ENCODE measurements around the gene RNF212B. TPM values are rescaled to one million over a fixed set of nuclear protein-coding genes. Genes with fewer than 3 reads are reported as not detected.
A peak's percentile ranks its signal among the peaks of the same experiment; 100 is the strongest.
"Not testable (repeated sequence)": the region's sequence is repeated elsewhere in the genome, so short reads cannot be mapped to it uniquely, and the experiment has no call there.

The RNF212B gene, protein sequence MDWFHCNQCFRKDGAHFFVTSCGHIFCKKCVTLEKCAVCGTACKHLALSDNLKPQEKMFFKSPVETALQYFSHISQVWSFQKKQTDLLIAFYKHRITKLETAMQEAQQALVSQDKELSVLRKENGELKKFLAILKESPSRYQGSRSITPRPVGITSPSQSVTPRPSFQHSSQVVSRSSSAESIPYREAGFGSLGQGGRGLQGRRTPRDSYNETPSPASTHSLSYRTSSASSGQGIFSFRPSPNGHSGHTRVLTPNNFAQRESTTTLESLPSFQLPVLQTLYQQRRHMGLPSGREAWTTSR
- total RNA-seq, result not detected

DNA sequence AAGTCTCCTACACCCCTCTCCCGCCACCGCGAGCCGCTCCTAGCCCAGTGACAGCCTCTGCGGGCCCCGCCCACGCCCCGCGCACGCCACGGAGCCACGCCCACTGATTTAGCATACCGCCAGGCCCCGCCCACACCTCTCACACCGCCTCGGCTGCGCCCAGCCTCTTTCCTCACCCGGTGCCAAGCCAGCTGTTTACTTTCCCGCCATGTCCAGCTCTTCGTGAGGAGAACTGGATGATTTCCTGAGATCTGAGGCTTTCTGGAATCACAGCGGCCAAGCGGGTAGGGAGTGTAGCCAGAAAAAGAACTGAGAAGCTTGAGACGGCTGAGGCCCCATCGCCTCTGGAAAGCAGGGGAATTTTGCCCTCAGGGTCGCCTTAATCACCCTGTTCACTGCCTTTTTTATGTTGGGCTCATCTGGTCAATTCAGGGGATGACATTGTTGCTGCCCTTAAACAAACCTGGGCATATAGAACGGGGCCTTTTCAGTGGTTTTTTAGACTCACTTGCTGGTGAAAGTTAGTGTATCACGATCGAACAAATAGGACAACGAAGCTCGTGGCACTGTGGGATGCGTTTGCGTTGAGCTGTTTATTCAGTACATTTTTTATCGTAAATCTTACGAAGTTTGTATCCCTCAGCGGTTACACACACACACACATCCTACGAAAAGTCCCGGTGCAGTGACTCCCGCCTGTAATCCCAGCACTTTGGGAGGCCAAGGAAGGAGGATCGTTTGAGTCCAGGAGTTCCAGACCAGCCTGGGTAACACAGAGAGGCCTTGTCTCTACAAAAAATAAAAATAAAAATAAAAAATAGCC lies at the start of gene RNF212B:
Gene RNF212B (plus strand): TSS at position 165 of the 823 bp plus-strand sequence. CDS start 2,410 bp downstream, outside the sequence.
- no peak within 1 kb of the TSS for H3K27ac Mint-ChIP-seq
- POLR2A ChIA-PET, result interaction anchor here (0.5 kb wide), 1 partner anchor 197 kb away, joined by 3 read pairs; the partner anchor contains the start of gene MYH7
- TF ChIP-seq, protein P1, sequence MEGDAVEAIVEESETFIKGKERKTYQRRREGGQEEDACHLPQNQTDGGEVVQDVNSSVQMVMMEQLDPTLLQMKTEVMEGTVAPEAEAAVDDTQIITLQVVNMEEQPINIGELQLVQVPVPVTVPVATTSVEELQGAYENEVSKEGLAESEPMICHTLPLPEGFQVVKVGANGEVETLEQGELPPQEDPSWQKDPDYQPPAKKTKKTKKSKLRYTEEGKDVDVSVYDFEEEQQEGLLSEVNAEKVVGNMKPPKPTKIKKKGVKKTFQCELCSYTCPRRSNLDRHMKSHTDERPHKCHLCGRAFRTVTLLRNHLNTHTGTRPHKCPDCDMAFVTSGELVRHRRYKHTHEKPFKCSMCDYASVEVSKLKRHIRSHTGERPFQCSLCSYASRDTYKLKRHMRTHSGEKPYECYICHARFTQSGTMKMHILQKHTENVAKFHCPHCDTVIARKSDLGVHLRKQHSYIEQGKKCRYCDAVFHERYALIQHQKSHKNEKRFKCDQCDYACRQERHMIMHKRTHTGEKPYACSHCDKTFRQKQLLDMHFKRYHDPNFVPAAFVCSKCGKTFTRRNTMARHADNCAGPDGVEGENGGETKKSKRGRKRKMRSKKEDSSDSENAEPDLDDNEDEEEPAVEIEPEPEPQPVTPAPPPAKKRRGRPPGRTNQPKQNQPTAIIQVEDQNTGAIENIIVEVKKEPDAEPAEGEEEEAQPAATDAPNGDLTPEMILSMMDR (IDR thresholded peaks at IDR 0.05), result no peak
- intact Hi-C loops (cut with micrococcal nuclease), result no loop called here
- ATAC-seq, result peak; percentile 100
- peak within 1 kb of the TSS; percentile 56 for H3K4me3 Mint-ChIP-seq
- DNase-seq, result peak; percentile 95
- H3K27me3 Mint-ChIP-seq, result peaks cover 6% of the 10 kb centered on the region
- no peaks in the 10 kb centered on the region for H3K36me3 Mint-ChIP-seq (ENCODE audit: low read depth)
- CTCF ChIA-PET, result interaction anchor here (1.2 to 2.2 kb wide), 4 partner anchors 27 to 169 kb away, joined by 3 to 6 read pairs (median 4); no protein-coding TSS in a partner anchor
- H3K4me1 Mint-ChIP-seq (ENCODE audit: low read depth), result peaks cover 4% of the 10 kb centered on the region
- H3K9me3 Mint-ChIP-seq, result no peaks in the 10 kb centered on the region

DNA sequence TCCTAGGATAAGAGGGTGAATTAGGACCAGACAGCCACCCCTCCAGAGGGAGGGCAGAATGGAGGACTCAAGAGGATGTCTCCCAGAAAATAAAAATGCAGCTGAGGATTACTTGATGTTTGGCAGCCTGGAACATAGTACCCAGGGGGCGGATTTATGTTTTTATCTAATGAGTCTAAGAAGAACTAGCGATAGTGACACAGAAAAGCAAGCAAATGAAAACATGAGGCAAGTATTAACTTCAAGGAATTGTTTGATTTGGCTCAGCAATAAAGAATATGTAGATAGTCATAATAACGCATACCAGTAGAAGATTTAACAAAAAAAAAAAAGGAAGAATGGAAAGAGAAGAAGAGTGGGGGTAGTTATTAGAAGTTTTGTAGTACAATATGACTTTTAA lies 44.3 kb upstream of the RNF212B start:
- Mint-ChIP-seq H3K4me3 (no peak overlapping the region), H3K4me1 (ENCODE audit: low read depth) (no peaks in the 10 kb centered on the region), H3K27ac (no peak overlapping the region), H3K9me3 (no peaks in the 10 kb centered on the region), H3K27me3 (peaks cover 1% of the 10 kb centered on the region), H3K36me3 (ENCODE audit: low read depth) (no peaks in the 10 kb centered on the region)
- DNase-seq (no peak), ATAC-seq (no peak)
- TF ChIP-seq, protein P1 (IDR thresholded peaks at IDR 0.05), result no peak
- ChIA-PET CTCF (no interaction called here), POLR2A (no interaction called here)
- intact Hi-C loops (cut with micrococcal nuclease), result no loop called here

DNA sequence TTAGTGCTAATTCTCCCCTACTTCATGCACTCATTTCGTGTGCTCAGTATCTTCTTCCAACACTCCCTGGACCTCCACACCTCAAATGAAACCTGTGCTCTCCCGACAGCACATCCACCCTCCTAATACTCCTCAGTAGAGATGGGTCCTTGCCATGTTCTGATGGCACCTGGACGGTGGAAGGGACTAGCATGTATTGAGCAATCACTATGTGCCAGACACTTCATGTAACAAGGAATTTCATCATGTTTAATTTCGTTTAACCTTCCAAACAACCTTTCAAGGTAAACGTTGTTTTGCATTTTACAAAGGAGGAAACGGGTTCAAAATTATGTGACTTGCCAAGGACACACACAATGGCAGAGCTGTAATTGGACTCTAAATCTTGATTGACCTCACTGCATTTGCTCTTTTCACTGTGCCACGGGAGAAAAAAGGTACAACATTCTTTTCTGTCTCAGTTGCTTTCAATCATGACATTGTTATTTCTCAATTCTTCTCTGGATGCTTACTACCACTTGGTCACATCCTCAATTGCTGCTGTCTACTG lies 42.1 kb upstream of the RNF212B start:
- TF ChIP-seq, protein P1 (IDR thresholded peaks at IDR 0.05), result no peak
- intact Hi-C loops (cut with micrococcal nuclease), result no loop called here
- H3K9me3 Mint-ChIP-seq, result no peaks in the 10 kb centered on the region
- ATAC-seq (no peak), DNase-seq (no peak)
- ChIA-PET CTCF (interaction anchor here (0.8 to 1.3 kb wide), 4 partner anchors 9 to 127 kb away, joined by 3 to 4 read pairs (median 3); no protein-coding TSS in a partner anchor), POLR2A (no interaction called here)
- H3K4me3 Mint-ChIP-seq, result no peak overlapping the region
- no peaks in the 10 kb centered on the region for H3K36me3 Mint-ChIP-seq (ENCODE audit: low read depth)
- H3K27me3 Mint-ChIP-seq, result peaks cover 1% of the 10 kb centered on the region
- no peaks in the 10 kb centered on the region for H3K4me1 Mint-ChIP-seq (ENCODE audit: low read depth)
- H3K27ac Mint-ChIP-seq, result no peak overlapping the region

DNA sequence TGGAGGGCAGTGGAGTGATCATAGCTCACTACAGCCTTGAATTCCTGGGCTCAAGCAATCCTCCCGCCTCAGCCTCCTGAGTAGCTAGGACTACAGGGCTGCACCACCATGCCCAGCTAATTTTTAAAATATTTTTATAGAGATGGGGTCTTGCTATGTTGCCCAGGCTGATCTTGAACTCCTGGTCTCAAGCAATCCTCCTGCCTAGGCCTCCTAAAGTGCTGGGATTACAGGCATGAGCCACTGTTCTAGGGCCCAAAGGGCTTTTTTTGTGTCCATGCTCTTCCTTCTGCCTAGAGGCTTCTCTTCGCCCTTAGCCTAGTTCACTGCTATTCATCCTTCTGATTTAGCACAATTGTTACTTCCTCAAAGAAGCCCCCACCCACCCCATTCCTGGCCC lies 41.2 kb upstream of the RNF212B start:
- H3K27me3 Mint-ChIP-seq; H3K9me3 Mint-ChIP-seq; intact Hi-C loops (cut with micrococcal nuclease); H3K4me1 Mint-ChIP-seq (ENCODE audit: low read depth); H3K27ac Mint-ChIP-seq; H3K4me3 Mint-ChIP-seq; DNase-seq; H3K36me3 Mint-ChIP-seq (ENCODE audit: low read depth); ATAC-seq; POLR2A ChIA-PET: not testable (repeated sequence)
- CTCF ChIA-PET, result interaction anchor here (0.8 kb wide), 2 partner anchors 10 to 76 kb away, joined by 3 to 4 read pairs; no protein-coding TSS in a partner anchor

DNA sequence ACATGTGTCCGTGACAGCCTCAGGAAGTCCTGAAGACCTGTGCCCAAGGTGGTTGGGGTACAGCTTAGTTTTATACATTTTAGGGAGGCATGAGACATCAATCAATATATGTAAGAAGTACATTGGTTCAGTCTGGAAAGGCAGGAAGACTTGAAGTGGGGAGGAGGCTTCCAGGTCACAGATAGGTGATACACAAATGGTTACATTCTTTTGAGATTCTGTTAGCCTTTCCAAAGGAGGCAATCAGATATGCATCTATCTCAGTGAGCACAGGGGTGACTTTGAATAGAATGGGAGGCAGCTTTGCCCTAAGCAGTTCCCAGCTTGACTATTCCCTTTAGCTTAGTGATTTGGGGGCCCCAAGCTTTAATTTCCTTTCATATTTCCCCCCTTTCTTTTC lies 38.6 kb upstream of the RNF212B start:
- H3K4me3 Mint-ChIP-seq; H3K4me1 Mint-ChIP-seq (ENCODE audit: low read depth); POLR2A ChIA-PET; H3K9me3 Mint-ChIP-seq; H3K27me3 Mint-ChIP-seq; H3K27ac Mint-ChIP-seq; DNase-seq; H3K36me3 Mint-ChIP-seq (ENCODE audit: low read depth); intact Hi-C loops (cut with micrococcal nuclease); ATAC-seq: not testable (repeated sequence)
- CTCF ChIA-PET, result interaction anchor here (1.3 to 4.1 kb wide), 3 partner anchors 12 to 130 kb away, joined by 4 to 24 read pairs (median 7); no protein-coding TSS in a partner anchor
